Liver (tissue), 3 donors: ENCODE data around the gene FAM83E.

Experiments
- ATF3 ChIP-seq: IDR thresholded peaks from 2 replicates; pipeline ENCODE4 v1.6.1; 2016; ENCODE audit warnings: antibody characterized with exemption
- EGR1 ChIP-seq, 2 donors: IDR thresholded peaks; 2 replicates each; pipeline ENCODE4 v1.6.1; 2016 to 2018; ENCODE audit warnings: antibody characterized with exemption in 2 of 2, low read depth in 2 of 2
- FOXA1 ChIP-seq: IDR thresholded peaks from 2 replicates; pipeline ENCODE4 v1.6.1; 2016; ENCODE audit warnings: antibody characterized with exemption
- GABPA ChIP-seq, 2 donors: IDR thresholded peaks in 1 of 2; conservative IDR thresholded peaks in 1 of 2; 2 replicates each; pipeline ENCODE4 v1.6.1; 2016; ENCODE audit warnings: antibody characterized with exemption in 2 of 2, mild to moderate bottlenecking in 1 of 2, moderate library complexity in 1 of 2
- JUND ChIP-seq, 2 donors: IDR thresholded peaks; 2 replicates each; pipeline ENCODE4 v1.6.1; 2016; ENCODE audit warnings: antibody characterized with exemption in 2 of 2
- RAD21 ChIP-seq, 2 donors: IDR thresholded peaks; 2 replicates each; pipeline ENCODE4 v1.6.1; 2016; ENCODE audit warnings: antibody characterized with exemption in 2 of 2, mild to moderate bottlenecking in 2 of 2
- RXRA ChIP-seq, 2 donors: IDR thresholded peaks; 2 replicates each; pipeline ENCODE4 v1.6.1; 2017 to 2018; ENCODE audit warnings: antibody characterized with exemption in 2 of 2, mild to moderate bottlenecking in 1 of 2
- TAF1 ChIP-seq: conservative IDR thresholded peaks from 2 replicates; pipeline ENCODE4 v1.6.1; 2016; ENCODE audit warnings: antibody characterized with exemption, mild to moderate bottlenecking
- YY1 ChIP-seq: IDR thresholded peaks from 2 replicates; pipeline ENCODE4 v1.6.1; 2016; ENCODE audit warnings: antibody characterized with exemption, mild to moderate bottlenecking
- TF ChIP-seq, protein P1 (sequence below): fragments of 150-350 bp; IDR thresholded peaks from 2 replicates; pipeline ENCODE4 v1.5.1; 2017; ENCODE audit warnings: improper control_type of control experiment, low read depth, low read length; ENCODE audit not compliant: missing input control
- TF ChIP-seq, protein P2 (sequence below): IDR thresholded peaks from 2 replicates; pipeline ENCODE4 v1.6.1; 2016; ENCODE audit warnings: antibody characterized with exemption
- TF ChIP-seq, protein P3 (sequence below): IDR thresholded peaks from 2 replicates; pipeline ENCODE4 v1.6.1; 2016; ENCODE audit warnings: antibody characterized with exemption, mild to moderate bottlenecking
- donor health status: healthy.
- donor health status: healthy.

- TF ChIP-seq RAD21 (IDR thresholded peaks at IDR 0.05), result no peak
- TF ChIP-seq, protein P1, sequence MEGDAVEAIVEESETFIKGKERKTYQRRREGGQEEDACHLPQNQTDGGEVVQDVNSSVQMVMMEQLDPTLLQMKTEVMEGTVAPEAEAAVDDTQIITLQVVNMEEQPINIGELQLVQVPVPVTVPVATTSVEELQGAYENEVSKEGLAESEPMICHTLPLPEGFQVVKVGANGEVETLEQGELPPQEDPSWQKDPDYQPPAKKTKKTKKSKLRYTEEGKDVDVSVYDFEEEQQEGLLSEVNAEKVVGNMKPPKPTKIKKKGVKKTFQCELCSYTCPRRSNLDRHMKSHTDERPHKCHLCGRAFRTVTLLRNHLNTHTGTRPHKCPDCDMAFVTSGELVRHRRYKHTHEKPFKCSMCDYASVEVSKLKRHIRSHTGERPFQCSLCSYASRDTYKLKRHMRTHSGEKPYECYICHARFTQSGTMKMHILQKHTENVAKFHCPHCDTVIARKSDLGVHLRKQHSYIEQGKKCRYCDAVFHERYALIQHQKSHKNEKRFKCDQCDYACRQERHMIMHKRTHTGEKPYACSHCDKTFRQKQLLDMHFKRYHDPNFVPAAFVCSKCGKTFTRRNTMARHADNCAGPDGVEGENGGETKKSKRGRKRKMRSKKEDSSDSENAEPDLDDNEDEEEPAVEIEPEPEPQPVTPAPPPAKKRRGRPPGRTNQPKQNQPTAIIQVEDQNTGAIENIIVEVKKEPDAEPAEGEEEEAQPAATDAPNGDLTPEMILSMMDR, result no peak
- TF ChIP-seq, protein P2, sequence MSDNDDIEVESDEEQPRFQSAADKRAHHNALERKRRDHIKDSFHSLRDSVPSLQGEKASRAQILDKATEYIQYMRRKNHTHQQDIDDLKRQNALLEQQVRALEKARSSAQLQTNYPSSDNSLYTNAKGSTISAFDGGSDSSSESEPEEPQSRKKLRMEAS, result no peak
- TF ChIP-seq RXRA (IDR thresholded peaks at IDR 0.05), result no peak
- no peak for TF ChIP-seq FOXA1
- TF ChIP-seq, protein P3, sequence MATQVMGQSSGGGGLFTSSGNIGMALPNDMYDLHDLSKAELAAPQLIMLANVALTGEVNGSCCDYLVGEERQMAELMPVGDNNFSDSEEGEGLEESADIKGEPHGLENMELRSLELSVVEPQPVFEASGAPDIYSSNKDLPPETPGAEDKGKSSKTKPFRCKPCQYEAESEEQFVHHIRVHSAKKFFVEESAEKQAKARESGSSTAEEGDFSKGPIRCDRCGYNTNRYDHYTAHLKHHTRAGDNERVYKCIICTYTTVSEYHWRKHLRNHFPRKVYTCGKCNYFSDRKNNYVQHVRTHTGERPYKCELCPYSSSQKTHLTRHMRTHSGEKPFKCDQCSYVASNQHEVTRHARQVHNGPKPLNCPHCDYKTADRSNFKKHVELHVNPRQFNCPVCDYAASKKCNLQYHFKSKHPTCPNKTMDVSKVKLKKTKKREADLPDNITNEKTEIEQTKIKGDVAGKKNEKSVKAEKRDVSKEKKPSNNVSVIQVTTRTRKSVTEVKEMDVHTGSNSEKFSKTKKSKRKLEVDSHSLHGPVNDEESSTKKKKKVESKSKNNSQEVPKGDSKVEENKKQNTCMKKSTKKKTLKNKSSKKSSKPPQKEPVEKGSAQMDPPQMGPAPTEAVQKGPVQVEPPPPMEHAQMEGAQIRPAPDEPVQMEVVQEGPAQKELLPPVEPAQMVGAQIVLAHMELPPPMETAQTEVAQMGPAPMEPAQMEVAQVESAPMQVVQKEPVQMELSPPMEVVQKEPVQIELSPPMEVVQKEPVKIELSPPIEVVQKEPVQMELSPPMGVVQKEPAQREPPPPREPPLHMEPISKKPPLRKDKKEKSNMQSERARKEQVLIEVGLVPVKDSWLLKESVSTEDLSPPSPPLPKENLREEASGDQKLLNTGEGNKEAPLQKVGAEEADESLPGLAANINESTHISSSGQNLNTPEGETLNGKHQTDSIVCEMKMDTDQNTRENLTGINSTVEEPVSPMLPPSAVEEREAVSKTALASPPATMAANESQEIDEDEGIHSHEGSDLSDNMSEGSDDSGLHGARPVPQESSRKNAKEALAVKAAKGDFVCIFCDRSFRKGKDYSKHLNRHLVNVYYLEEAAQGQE, result no peak
- TF ChIP-seq ATF3, result no peak
- TF ChIP-seq JUND (IDR thresholded peaks at IDR 0.05), result no peak
- no peak for TF ChIP-seq GABPA (IDR thresholded peaks at IDR 0.05 in 1 of 2, conservative IDR thresholded peaks at IDR 0.05 in 1 of 2)
- no peak for TF ChIP-seq YY1
- no peak for TF ChIP-seq EGR1 (IDR thresholded peaks at IDR 0.05; ENCODE audit: low read depth in 2 of 2)
- TF ChIP-seq TAF1, result no peak
Measured at GRCh38 chr19:48627865-48628314, 13.0 kb upstream of the FAM83E start.
